Esophagus muscularis mucosa (tissue), 3 donors: ENCODE data around the gene RRAGC.

Source experiments
- POLR2A ChIP-seq: fragments of 450-650 bp; IDR thresholded peaks from one replicate; pipeline ENCODE4 v1.6.1; 2017; ENCODE audit warnings: antibody characterized with exemption, moderate library complexity, mild to moderate bottlenecking, low read depth
- POLR2AphosphoS5 ChIP-seq, 2 donors: sonication (generic); formaldehyde crosslinking; IDR thresholded peaks; one replicate each; pipeline ENCODE4 v1.6.1; 2017; ENCODE audit warnings: antibody characterized with exemption in 2 of 2
- TF ChIP-seq, protein P1 (sequence below), 3 experiments: fragments of 200-600 bp in 2 of 3; fragments of 450-650 bp in 1 of 3; sonication (generic) in 2 of 3; IDR thresholded peaks; one replicate each; pipeline ENCODE4 v1.5.1; 2017 to 2019; ENCODE audit warnings: antibody characterized with exemption in 3 of 3, mild to moderate bottlenecking in 2 of 3, moderate library complexity in 1 of 3

- TF ChIP-seq, protein P1, sequence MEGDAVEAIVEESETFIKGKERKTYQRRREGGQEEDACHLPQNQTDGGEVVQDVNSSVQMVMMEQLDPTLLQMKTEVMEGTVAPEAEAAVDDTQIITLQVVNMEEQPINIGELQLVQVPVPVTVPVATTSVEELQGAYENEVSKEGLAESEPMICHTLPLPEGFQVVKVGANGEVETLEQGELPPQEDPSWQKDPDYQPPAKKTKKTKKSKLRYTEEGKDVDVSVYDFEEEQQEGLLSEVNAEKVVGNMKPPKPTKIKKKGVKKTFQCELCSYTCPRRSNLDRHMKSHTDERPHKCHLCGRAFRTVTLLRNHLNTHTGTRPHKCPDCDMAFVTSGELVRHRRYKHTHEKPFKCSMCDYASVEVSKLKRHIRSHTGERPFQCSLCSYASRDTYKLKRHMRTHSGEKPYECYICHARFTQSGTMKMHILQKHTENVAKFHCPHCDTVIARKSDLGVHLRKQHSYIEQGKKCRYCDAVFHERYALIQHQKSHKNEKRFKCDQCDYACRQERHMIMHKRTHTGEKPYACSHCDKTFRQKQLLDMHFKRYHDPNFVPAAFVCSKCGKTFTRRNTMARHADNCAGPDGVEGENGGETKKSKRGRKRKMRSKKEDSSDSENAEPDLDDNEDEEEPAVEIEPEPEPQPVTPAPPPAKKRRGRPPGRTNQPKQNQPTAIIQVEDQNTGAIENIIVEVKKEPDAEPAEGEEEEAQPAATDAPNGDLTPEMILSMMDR (IDR thresholded peaks at IDR 0.05), result no peak
- no peak for TF ChIP-seq POLR2AphosphoS5 (IDR thresholded peaks at IDR 0.05)
- TF ChIP-seq POLR2A, result no peak
Observed at GRCh38 chr1:38867208-38867607, 7.6 kb upstream of the RRAGC start.
